T-cell (primary cell): ENCODE measurements around the gene MORN1. TPM values are rescaled to one million over a fixed set of nuclear protein-coding genes. Genes with fewer than 3 reads are reported as not detected.

ENCODE experiments used
- ATAC-seq, 4 experiments: fragments of 200-7000 bp in 3 of 4; fragments of 150-1000 bp in 1 of 4; cut with Tn5 transposase; replicated peaks in 1 of 4; 1 replicate in 3 of 4; 2 replicates in 1 of 4; pipeline ENCODE4 v1.10.0; 2021; ENCODE audit warnings: moderate library complexity in 3 of 4, mild to moderate bottlenecking in 2 of 4, moderate number of reproducible peaks in 1 of 4
- CTCF ChIA-PET, 2 donors: fragments of 300-600 bp; sonication (Branson Sonifier 250); formaldehyde crosslinking; loops; one replicate each; lab custom pipeline; 2022; ENCODE audit warnings: antibody characterized with exemption in 2 of 2; lab: Charles Lee
- POLR2A ChIA-PET, 2 donors: fragments of 300-600 bp; sonication (Branson Sonifier 250); formaldehyde crosslinking; loops; one replicate each; lab custom pipeline; 2022; ENCODE audit warnings: antibody characterized with exemption in 2 of 2; lab: Charles Lee
- DNase-seq, 35 experiments: peaks; one replicate each; pipeline versions ENCODE4 v3.0.0 to v3.0.0-alpha.2; 2013 to 2023
- H3K27ac ChIP-seq: one replicate; pipeline ENCODE4 v1.5.1; 2013; ENCODE audit warnings: low read length
- H3K27me3 ChIP-seq, 2 experiments: replicated peaks in 1 of 2; 1 replicate in 1 of 2; 2 replicates in 1 of 2; pipeline versions ENCODE4 v1.6.1 to v1.7.0; 2013; ENCODE audit warnings: low read length in 1 of 2, mixed read lengths in 1 of 2; ENCODE audit not compliant: control insufficient read depth in 2 of 2, insufficient read depth in 2 of 2; ENCODE audit errors: extremely low read depth in 1 of 2
- H3K36me3 ChIP-seq, 2 donors: 1 replicate in 1 of 2; 2 replicates in 1 of 2; pipeline versions ENCODE4 v1.6.1 to v1.7.0; 2013; ENCODE audit warnings: low read length in 1 of 2; ENCODE audit not compliant: control insufficient read depth in 2 of 2, insufficient read depth in 1 of 2; ENCODE audit errors: extremely low read depth in 1 of 2
- H3K4me1 ChIP-seq, 2 experiments: 1 replicate in 1 of 2; 2 replicates in 1 of 2; pipeline versions ENCODE4 v1.6.1 to v1.7.0; 2013; ENCODE audit warnings: low read length in 2 of 2, mixed read lengths in 1 of 2; ENCODE audit not compliant: insufficient read depth in 2 of 2, control insufficient read depth in 1 of 2; ENCODE audit errors: extremely low read depth in 1 of 2
- H3K4me3 ChIP-seq, 2 donors: 1 replicate in 1 of 2; 2 replicates in 1 of 2; pipeline versions ENCODE4 v1.5.1 to v1.7.0; 2013; ENCODE audit warnings: mild to moderate bottlenecking in 2 of 2, low read length in 1 of 2, moderate library complexity in 1 of 2; ENCODE audit not compliant: control insufficient read depth in 1 of 2; ENCODE audit errors: extremely low read depth in 1 of 2
- H3K9me3 ChIP-seq: 2 replicates; pipeline ENCODE4 v1.7.0; 2013
- H3K27ac Mint-ChIP-seq, 2 donors: one replicate each; pipeline ENCODE4 v1.8.0; 2020 to 2021; ENCODE audit warnings: mild to moderate bottlenecking in 2 of 2, mixed read lengths in 2 of 2
- H3K27me3 Mint-ChIP-seq, 2 donors: one replicate each; pipeline ENCODE4 v1.8.0; 2021 to 2022; ENCODE audit warnings: mixed read lengths in 2 of 2
- H3K36me3 Mint-ChIP-seq: one replicate; pipeline ENCODE4 v1.8.0; 2021; ENCODE audit warnings: mixed read lengths
- H3K4me1 Mint-ChIP-seq, 3 donors: one replicate each; pipeline ENCODE4 v1.8.0; 2020 to 2022; ENCODE audit warnings: mixed read lengths in 3 of 3, mild to moderate bottlenecking in 1 of 3
- H3K4me3 Mint-ChIP-seq, 3 donors: one replicate each; pipeline ENCODE4 v1.8.0; 2020 to 2022; ENCODE audit warnings: mild to moderate bottlenecking in 3 of 3, mixed read lengths in 3 of 3, moderate library complexity in 3 of 3
- H3K9me3 Mint-ChIP-seq, 3 donors: one replicate each; pipeline ENCODE4 v1.8.0; 2020 to 2022; ENCODE audit warnings: mixed read lengths in 3 of 3
- WGBS: methylation state at CpG from one replicate; pipeline ENCODE4 v1.1.5; 2013; ENCODE audit warnings: missing lambda C conversion rate; ENCODE audit not compliant: insufficient coverage; 5-methylcytosine and 5-hydroxymethylcytosine counted together
- total RNA-seq, 35 experiments: library from RNA in 6 of 35; stranded (reverse) in 6 of 35; fragments of 120-200 nt in 1 of 35; gene quantifications; one replicate each; pipeline versions ENCODE4 v1.2.1 to v1.2.4 and lab custom pipeline; 2013 to 2026

Gene MORN1
- total RNA-seq, 5 donors from 2014 or later (not counting 1 experiment from before 2014, with no cell fraction given) = 8.2 to 17.5 (median 13.2) TPM

GRCh38 chr1:2399890-2400575 is 8.7 kb upstream of the MORN1 start:
- Histone ChIP-seq H3K9me3 (no peaks in the 10 kb centered on the region), H3K27ac (no peak overlapping the region), H3K4me1 (peaks cover 0 to 9% of the 10 kb centered on the region in 2 experiments), H3K27me3 (no peaks in the 10 kb centered on the region), H3K36me3 (peaks cover 26 to 94% of the 10 kb centered on the region in 2 donors), H3K4me3 (no peak overlapping the region)
- H3K9me3 Mint-ChIP-seq = no peaks in the 10 kb centered on the region
- no peak overlapping the region for H3K27ac Mint-ChIP-seq
- POLR2A ChIA-PET = no interaction called here
- H3K36me3 Mint-ChIP-seq = peaks cover 49% of the 10 kb centered on the region
- peaks cover 14 to 28% (median 25%) of the 10 kb centered on the region in 3 donors for H3K4me1 Mint-ChIP-seq
- 95% methylated on average over 11 of the region's 22 CpGs for WGBS
- CTCF ChIA-PET = no interaction called here
- H3K4me3 Mint-ChIP-seq = no peak overlapping the region
- ATAC-seq = no peak
- no peaks in the 10 kb centered on the region for H3K27me3 Mint-ChIP-seq
- DNase-seq = no peak

GRCh38 chr1:2398871-2399270 is 7.5 kb upstream of the MORN1 start:
- Histone ChIP-seq H3K4me3 (no peak overlapping the region), H3K27me3 (no peaks in the 10 kb centered on the region), H3K4me1 (peaks cover 4 to 20% of the 10 kb centered on the region in 2 experiments), H3K27ac (no peak overlapping the region), H3K9me3 (no peaks in the 10 kb centered on the region), H3K36me3 (peaks cover 26 to 90% of the 10 kb centered on the region in 2 donors)
- ChIA-PET CTCF (no interaction called here), POLR2A (interaction anchor here in 1 of 2 donors (0.6 kb wide), 1 partner anchor 188 kb away, joined by 12 read pairs; no protein-coding TSS in a partner anchor)
- no peaks in the 10 kb centered on the region for H3K27me3 Mint-ChIP-seq
- ATAC-seq = no peak
- H3K9me3 Mint-ChIP-seq = no peaks in the 10 kb centered on the region
- H3K4me1 Mint-ChIP-seq = peaks cover 25 to 40% (median 36%) of the 10 kb centered on the region in 3 donors
- 96% methylated on average over 7 of the region's 7 CpGs for WGBS
- peaks cover 48% of the 10 kb centered on the region for H3K36me3 Mint-ChIP-seq
- H3K4me3 Mint-ChIP-seq = no peak overlapping the region
- H3K27ac Mint-ChIP-seq = peak overlapping the region in 1 of 2 donors; percentile 55
- no peak for DNase-seq

- H3K9me3 ChIP-seq = no peaks in the 10 kb centered on the region
- POLR2A ChIA-PET = no interaction called here
- DNase-seq (no peak), ATAC-seq (no peak)
- H3K9me3 Mint-ChIP-seq = no peaks in the 10 kb centered on the region
- CTCF ChIA-PET = no interaction called here
- H3K4me3 Mint-ChIP-seq = no peak overlapping the region
- peaks cover 42 to 56% (median 54%) of the 10 kb centered on the region in 3 donors for H3K4me1 Mint-ChIP-seq
- H3K27me3 ChIP-seq = no peaks in the 10 kb centered on the region
- 94% methylated on average over 13 of the region's 19 CpGs for WGBS
- H3K27me3 Mint-ChIP-seq = no peaks in the 10 kb centered on the region
- H3K4me1 ChIP-seq = peaks cover 11 to 37% of the 10 kb centered on the region in 2 experiments
- no peak overlapping the region for H3K27ac ChIP-seq
- H3K27ac Mint-ChIP-seq = peak overlapping the region in 1 of 2 donors; percentile 45
- H3K4me3 ChIP-seq = no peak overlapping the region
- H3K36me3 ChIP-seq = peaks cover 21 to 82% of the 10 kb centered on the region in 2 donors
- H3K36me3 Mint-ChIP-seq = peaks cover 40% of the 10 kb centered on the region
Measured at GRCh38 chr1:2397007-2397679, 5.8 kb upstream of the MORN1 start.

GRCh38 chr1:2396476-2396875 is 5.1 kb upstream of the MORN1 start:
- Histone ChIP-seq H3K4me3 (no peak overlapping the region), H3K27me3 (no peaks in the 10 kb centered on the region), H3K4me1 (peaks cover 11 to 38% of the 10 kb centered on the region in 2 experiments), H3K27ac (no peak overlapping the region), H3K36me3 (peaks cover 17 to 75% of the 10 kb centered on the region in 2 donors), H3K9me3 (no peaks in the 10 kb centered on the region)
- Mint-ChIP-seq H3K4me1 (peaks cover 39 to 54% (median 53%) of the 10 kb centered on the region in 3 donors), H3K9me3 (no peaks in the 10 kb centered on the region), H3K36me3 (peaks cover 34% of the 10 kb centered on the region), H3K27ac (no peak overlapping the region), H3K27me3 (no peaks in the 10 kb centered on the region), H3K4me3 (no peak overlapping the region)
- WGBS = 100% methylated on average over 2 of the region's 5 CpGs
- POLR2A ChIA-PET = no interaction called here
- CTCF ChIA-PET = interaction anchor here in 1 of 2 donors (0.6 kb wide), 1 partner anchor 331 kb away, joined by 3 read pairs; no protein-coding TSS in a partner anchor
- ATAC-seq = no peak
- DNase-seq = no peak

DNA sequence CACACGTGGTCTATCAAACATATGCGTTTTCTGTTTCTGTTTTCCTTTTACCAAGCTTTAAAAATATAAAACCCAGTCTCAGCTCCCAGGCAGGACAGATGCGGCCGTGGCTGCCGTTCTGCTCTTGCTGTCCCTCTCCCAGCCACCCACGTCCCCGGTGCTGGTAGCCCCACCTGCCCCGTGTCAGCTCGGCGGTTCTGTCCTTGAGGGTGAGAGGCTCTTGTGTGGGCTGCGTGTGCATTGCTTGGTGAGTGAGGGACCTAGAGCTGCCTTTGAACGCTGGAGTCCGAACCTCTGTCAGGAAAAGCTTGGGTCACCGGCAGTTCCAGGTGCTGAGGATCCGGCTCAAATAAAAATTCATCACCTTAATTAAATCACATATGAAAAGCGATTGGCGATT is 4.7 kb upstream of the MORN1 start:
- no peak overlapping the region for H3K4me3 Mint-ChIP-seq
- no peak for DNase-seq
- ATAC-seq = no peak
- H3K4me1 ChIP-seq = peaks cover 11 to 39% of the 10 kb centered on the region in 2 experiments
- H3K9me3 ChIP-seq = no peaks in the 10 kb centered on the region
- peaks cover 17 to 72% of the 10 kb centered on the region in 2 donors for H3K36me3 ChIP-seq
- H3K27ac ChIP-seq = no peak overlapping the region
- H3K27ac Mint-ChIP-seq = no peak overlapping the region
- H3K36me3 Mint-ChIP-seq = peaks cover 31% of the 10 kb centered on the region
- H3K4me1 Mint-ChIP-seq = peaks cover 37 to 53% (median 51%) of the 10 kb centered on the region in 3 donors
- H3K9me3 Mint-ChIP-seq = no peaks in the 10 kb centered on the region
- H3K27me3 ChIP-seq = no peaks in the 10 kb centered on the region
- no peaks in the 10 kb centered on the region for H3K27me3 Mint-ChIP-seq
- CTCF ChIA-PET = interaction anchor here in 1 of 2 donors (0.6 kb wide), 1 partner anchor 330 kb away, joined by 3 read pairs; no protein-coding TSS in a partner anchor
- 86% methylated on average over 2 of the region's 17 CpGs for WGBS
- POLR2A ChIA-PET = no interaction called here
- no peak overlapping the region for H3K4me3 ChIP-seq

- no peaks in the 10 kb centered on the region for H3K27me3 Mint-ChIP-seq
- H3K4me1 Mint-ChIP-seq = peaks cover 37 to 52% (median 51%) of the 10 kb centered on the region in 3 donors
- no peak for ATAC-seq
- WGBS = 95% methylated on average over 10 of the region's 10 CpGs
- H3K27ac ChIP-seq = no peak overlapping the region
- ChIA-PET POLR2A (no interaction called here), CTCF (no interaction called here)
- no peaks in the 10 kb centered on the region for H3K9me3 Mint-ChIP-seq
- H3K4me1 ChIP-seq = peaks cover 11 to 47% of the 10 kb centered on the region in 2 experiments
- H3K27me3 ChIP-seq = no peaks in the 10 kb centered on the region
- H3K9me3 ChIP-seq = no peaks in the 10 kb centered on the region
- no peak overlapping the region for H3K4me3 Mint-ChIP-seq
- H3K27ac Mint-ChIP-seq = no peak overlapping the region
- H3K36me3 ChIP-seq = peaks cover 15 to 65% of the 10 kb centered on the region in 2 donors
- no peak overlapping the region for H3K4me3 ChIP-seq
- DNase-seq = no peak
- peaks cover 25% of the 10 kb centered on the region for H3K36me3 Mint-ChIP-seq
Measured at GRCh38 chr1:2395245-2395644, 3.9 kb upstream of the MORN1 start.
